GM19025 (cell line): ENCODE results near the gene PPP1R1A.

Source experiments
- ATAC-seq: cut with Tn5 transposase; IDR thresholded peaks from one replicate; pipeline ENCODE4 v1.9.1; 2021; ENCODE audit warnings: mild to moderate bottlenecking, low read depth, moderate library complexity; ENCODE audit not compliant: unreplicated experiment

Gene PPP1R1A

GRCh38 chr12:54588110-54588889, at the start of gene PPP1R1A:
PPP1R1A (minus strand) TSS chr12:54588659; CDS start chr12:54588488, 171 bp downstream.
- no peak for ATAC-seq

- ATAC-seq = no peak
Observed at GRCh38 chr12:54634795-54635194, 46.3 kb upstream of the PPP1R1A start, which contains the start of gene LACRT. LACRT (minus strand) TSS chr12:54634895; CDS start chr12:54634841, 54 bp downstream.

GRCh38 chr12:54631988-54632728, 43.7 kb upstream of the PPP1R1A start:
- ATAC-seq = no peak

GRCh38 chr12:54631551-54631950, 43.1 kb upstream of the PPP1R1A start:
- no peak for ATAC-seq

GRCh38 chr12:54629925-54630324, 41.5 kb upstream of the PPP1R1A start:
- ATAC-seq = no peak

- no peak for ATAC-seq
Observed at GRCh38 chr12:54628186-54628846, 39.9 kb upstream of the PPP1R1A start.

GRCh38 chr12:54627304-54627703, 38.8 kb upstream of the PPP1R1A start:
- ATAC-seq = no peak

GRCh38 chr12:54625598-54625997, 37.1 kb upstream of the PPP1R1A start:
- no peak for ATAC-seq

GRCh38 chr12:54624315-54625279, 36.1 kb upstream of the PPP1R1A start:
- no peak for ATAC-seq

GRCh38 chr12:54622463-54623183, 34.2 kb upstream of the PPP1R1A start:
- no peak for ATAC-seq

GRCh38 chr12:54616933-54617680, 28.6 kb upstream of the PPP1R1A start:
- ATAC-seq = no peak

- ATAC-seq = no peak
Observed at GRCh38 chr12:54612225-54612750, 23.8 kb upstream of the PPP1R1A start.

GRCh38 chr12:54611715-54612149, 23.3 kb upstream of the PPP1R1A start:
- ATAC-seq = no peak

GRCh38 chr12:54608769-54609168, 20.3 kb upstream of the PPP1R1A start:
- no peak for ATAC-seq

- ATAC-seq = no peak
Observed at GRCh38 chr12:54608156-54608555, 19.7 kb upstream of the PPP1R1A start.

GRCh38 chr12:54606556-54606955, 18.1 kb upstream of the PPP1R1A start:
- no peak for ATAC-seq

- no peak for ATAC-seq
Observed at GRCh38 chr12:54605138-54605970, 16.9 kb upstream of the PPP1R1A start.
